ENCODE data around the gene ARSB. TPM values are rescaled to one million over a fixed set of nuclear protein-coding genes. Genes with fewer than 3 reads are reported as not detected.

Gene ARSB
- polyA plus RNA-seq, 2 of the 4 experiments (the other 2 are of a cell fraction), result 8.4 to 13.4 TPM

GRCh38 chr5:78777901-78778300 lies 207.2 kb downstream of the ARSB start (continued):
- TF ChIP-seq, protein P1, sequence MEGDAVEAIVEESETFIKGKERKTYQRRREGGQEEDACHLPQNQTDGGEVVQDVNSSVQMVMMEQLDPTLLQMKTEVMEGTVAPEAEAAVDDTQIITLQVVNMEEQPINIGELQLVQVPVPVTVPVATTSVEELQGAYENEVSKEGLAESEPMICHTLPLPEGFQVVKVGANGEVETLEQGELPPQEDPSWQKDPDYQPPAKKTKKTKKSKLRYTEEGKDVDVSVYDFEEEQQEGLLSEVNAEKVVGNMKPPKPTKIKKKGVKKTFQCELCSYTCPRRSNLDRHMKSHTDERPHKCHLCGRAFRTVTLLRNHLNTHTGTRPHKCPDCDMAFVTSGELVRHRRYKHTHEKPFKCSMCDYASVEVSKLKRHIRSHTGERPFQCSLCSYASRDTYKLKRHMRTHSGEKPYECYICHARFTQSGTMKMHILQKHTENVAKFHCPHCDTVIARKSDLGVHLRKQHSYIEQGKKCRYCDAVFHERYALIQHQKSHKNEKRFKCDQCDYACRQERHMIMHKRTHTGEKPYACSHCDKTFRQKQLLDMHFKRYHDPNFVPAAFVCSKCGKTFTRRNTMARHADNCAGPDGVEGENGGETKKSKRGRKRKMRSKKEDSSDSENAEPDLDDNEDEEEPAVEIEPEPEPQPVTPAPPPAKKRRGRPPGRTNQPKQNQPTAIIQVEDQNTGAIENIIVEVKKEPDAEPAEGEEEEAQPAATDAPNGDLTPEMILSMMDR (IDR thresholded peaks at IDR 0.05), result no peak
- no peak for TF ChIP-seq HOXB5 (CRISPR knock-in tag; IDR thresholded peaks at IDR 0.05)

DNA sequence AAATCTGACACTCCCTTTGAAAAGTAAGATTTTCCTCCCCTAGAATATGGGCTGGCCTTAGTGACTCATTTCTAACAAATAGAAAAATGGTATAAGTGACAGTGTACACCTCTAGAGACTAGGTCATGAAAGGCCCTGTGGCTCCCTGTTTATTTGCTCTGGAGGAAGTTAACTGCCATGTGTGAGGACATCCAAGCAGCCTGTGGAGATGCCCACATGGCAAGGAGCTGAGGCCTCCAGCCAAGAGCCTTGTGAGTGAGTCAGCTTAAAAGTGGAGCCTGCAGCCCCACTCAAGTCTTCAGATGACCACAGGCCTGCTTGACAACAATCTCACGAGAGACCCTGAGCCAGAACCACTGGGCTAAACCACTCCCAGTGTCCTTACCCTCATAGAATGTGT lies 208.5 kb downstream of the ARSB start:
- peak overlapping the region; percentile 24 to 29; a peak in 2 of 6 replicates for H3K27ac ChIP-seq
- DNase-seq (ENCODE audit: low read depth in 1 of 2, low spot score in 1 of 2) (peak in 1 of 2 experiments; percentile 56), FAIRE-seq (no peak), ATAC-seq (peak; percentile 59 to 60; a peak in 3 of 6 replicates)
- 69% methylated on average over 1 of the region's 1 CpG for WGBS (ENCODE audit: missing lambda C conversion rate)
- H3K9me3 ChIP-seq, result peaks cover 2% of the 10 kb centered on the region; the same call in 1 of the 3 replicates
- CTCF ChIA-PET, result interaction anchor here (0.6 kb wide), 2 partner anchors 240 to 1044 kb away, joined by 3 read pairs; no protein-coding TSS in a partner anchor
- H3K4me1 ChIP-seq, result peaks cover 29% of the 10 kb centered on the region
- H3K4me3 ChIP-seq, result no peak overlapping the region
- no peak for TF ChIP-seq ESRRA (IDR thresholded peaks at IDR 0.05; ENCODE audit: borderline replicate concordance, low read length)
- TF ChIP-seq ATOH8 (CRISPR knock-in tag; IDR thresholded peaks at IDR 0.05; ENCODE audit: low read depth), result no peak
- TF ChIP-seq, protein P1 (IDR thresholded peaks at IDR 0.05), result no peak
- peak; percentile 16 for TF ChIP-seq MAFK (IDR thresholded peaks at IDR 0.05; ENCODE audit: partially characterized antibody)
- TF ChIP-seq CBX8 (IDR thresholded peaks at IDR 0.05), result no peak
- TF ChIP-seq MAX (IDR thresholded peaks at IDR 0.05), result peak; percentile 39; the same call in 1 of the 2 replicates
- peak; percentile 10; the same call in 1 of the 2 replicates for TF ChIP-seq GATA3 (IDR thresholded peaks at IDR 0.05; ENCODE audit: borderline replicate concordance)
- TF ChIP-seq CBX2 (IDR thresholded peaks at IDR 0.05; ENCODE audit: borderline replicate concordance, low read depth), result no peak
- no peak for TF ChIP-seq RARB (CRISPR knock-in tag; IDR thresholded peaks at IDR 0.05)
- TF ChIP-seq, protein P2, sequence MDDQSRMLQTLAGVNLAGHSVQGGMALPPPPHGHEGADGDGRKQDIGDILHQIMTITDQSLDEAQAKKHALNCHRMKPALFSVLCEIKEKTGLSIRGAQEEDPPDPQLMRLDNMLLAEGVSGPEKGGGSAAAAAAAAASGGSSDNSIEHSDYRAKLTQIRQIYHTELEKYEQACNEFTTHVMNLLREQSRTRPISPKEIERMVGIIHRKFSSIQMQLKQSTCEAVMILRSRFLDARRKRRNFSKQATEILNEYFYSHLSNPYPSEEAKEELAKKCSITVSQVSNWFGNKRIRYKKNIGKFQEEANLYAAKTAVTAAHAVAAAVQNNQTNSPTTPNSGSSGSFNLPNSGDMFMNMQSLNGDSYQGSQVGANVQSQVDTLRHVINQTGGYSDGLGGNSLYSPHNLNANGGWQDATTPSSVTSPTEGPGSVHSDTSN (IDR thresholded peaks at IDR 0.05), result no peak
- TF ChIP-seq ZSCAN20 (CRISPR knock-in tag; IDR thresholded peaks at IDR 0.05), result no peak
- TF ChIP-seq FOXS1 (CRISPR knock-in tag; IDR thresholded peaks at IDR 0.05), result no peak
- TF ChIP-seq ZC3H11A (IDR thresholded peaks at IDR 0.05), result no peak
- TF ChIP-seq, protein P3, sequence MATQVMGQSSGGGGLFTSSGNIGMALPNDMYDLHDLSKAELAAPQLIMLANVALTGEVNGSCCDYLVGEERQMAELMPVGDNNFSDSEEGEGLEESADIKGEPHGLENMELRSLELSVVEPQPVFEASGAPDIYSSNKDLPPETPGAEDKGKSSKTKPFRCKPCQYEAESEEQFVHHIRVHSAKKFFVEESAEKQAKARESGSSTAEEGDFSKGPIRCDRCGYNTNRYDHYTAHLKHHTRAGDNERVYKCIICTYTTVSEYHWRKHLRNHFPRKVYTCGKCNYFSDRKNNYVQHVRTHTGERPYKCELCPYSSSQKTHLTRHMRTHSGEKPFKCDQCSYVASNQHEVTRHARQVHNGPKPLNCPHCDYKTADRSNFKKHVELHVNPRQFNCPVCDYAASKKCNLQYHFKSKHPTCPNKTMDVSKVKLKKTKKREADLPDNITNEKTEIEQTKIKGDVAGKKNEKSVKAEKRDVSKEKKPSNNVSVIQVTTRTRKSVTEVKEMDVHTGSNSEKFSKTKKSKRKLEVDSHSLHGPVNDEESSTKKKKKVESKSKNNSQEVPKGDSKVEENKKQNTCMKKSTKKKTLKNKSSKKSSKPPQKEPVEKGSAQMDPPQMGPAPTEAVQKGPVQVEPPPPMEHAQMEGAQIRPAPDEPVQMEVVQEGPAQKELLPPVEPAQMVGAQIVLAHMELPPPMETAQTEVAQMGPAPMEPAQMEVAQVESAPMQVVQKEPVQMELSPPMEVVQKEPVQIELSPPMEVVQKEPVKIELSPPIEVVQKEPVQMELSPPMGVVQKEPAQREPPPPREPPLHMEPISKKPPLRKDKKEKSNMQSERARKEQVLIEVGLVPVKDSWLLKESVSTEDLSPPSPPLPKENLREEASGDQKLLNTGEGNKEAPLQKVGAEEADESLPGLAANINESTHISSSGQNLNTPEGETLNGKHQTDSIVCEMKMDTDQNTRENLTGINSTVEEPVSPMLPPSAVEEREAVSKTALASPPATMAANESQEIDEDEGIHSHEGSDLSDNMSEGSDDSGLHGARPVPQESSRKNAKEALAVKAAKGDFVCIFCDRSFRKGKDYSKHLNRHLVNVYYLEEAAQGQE (IDR thresholded peaks at IDR 0.05), result no peak
- POLR2A ChIA-PET, result no interaction called here
- H3K4me2 ChIP-seq, result 0 out of 3 replicates have a peak overlapping the region, but pooled peaks have one; percentile 9

All from A549 (cell line).